ENCODE measurements around the gene KISS1R.

DNA sequence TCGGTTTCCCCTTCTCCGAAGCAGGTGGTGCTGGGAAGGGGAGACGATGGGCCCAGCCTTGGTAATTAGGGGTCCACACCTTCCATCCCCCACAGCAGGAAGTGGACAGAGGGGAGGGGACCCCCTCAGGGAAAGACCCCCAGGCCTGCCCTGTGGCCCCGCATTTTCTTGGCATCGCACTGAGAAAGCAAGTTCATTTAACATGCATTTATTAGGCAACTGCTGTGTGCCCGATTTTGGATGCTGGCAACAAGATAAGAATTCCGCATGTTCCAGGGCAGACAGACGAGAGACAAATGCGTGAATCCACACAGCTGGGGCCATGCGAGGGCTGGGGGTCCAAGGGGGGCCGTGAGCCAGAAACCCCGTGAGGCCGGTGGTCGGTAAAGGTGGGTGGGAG, 37.1 kb downstream of the KISS1R start:
- TF ChIP-seq GATA2 (IDR thresholded peaks at IDR 0.05; ENCODE audit: low read depth, low read length), result no peak
- TF ChIP-seq GATA3 (IDR thresholded peaks at IDR 0.05; ENCODE audit: low read depth, low read length), result no peak
